Mononuclear cell (primary cell): ENCODE data around the gene TTLL3. TPM values are rescaled to one million over a fixed set of nuclear protein-coding genes. Genes with fewer than 3 reads are reported as not detected.
"Not testable (repeated sequence)": the region's sequence is repeated elsewhere in the genome, so short reads cannot be mapped to it uniquely, and the experiment has no call there.

Source experiments
- H3K27me3 ChIP-seq: 2 replicates; pipeline ENCODE4 v1.6.0; 2011; ENCODE audit warnings: low read length, control low read depth; ENCODE audit not compliant: insufficient read depth
- H3K4me1 ChIP-seq: 2 replicates; pipeline ENCODE4 v1.5.1; 2011; ENCODE audit warnings: mild to moderate bottlenecking, low read length, control low read depth; ENCODE audit not compliant: insufficient read depth
- H3K4me3 ChIP-seq: 2 replicates; pipeline ENCODE4 v1.5.1; 2011; ENCODE audit warnings: mild to moderate bottlenecking, low read length, moderate library complexity
- H3K9me3 ChIP-seq: 2 replicates; pipeline ENCODE4 v1.5.1; 2011; ENCODE audit warnings: low read depth, mild to moderate bottlenecking, control low read depth, low read length
- total RNA-seq: library from RNA; depleted of rRNA; stranded (reverse); fragments of >200 nt; gene quantifications from one replicate; pipeline ENCODE4 v1.2.3, GENCODE V29; 2012

TTLL3 gene
- total RNA-seq, 1 donor, result 44.6 TPM

DNA sequence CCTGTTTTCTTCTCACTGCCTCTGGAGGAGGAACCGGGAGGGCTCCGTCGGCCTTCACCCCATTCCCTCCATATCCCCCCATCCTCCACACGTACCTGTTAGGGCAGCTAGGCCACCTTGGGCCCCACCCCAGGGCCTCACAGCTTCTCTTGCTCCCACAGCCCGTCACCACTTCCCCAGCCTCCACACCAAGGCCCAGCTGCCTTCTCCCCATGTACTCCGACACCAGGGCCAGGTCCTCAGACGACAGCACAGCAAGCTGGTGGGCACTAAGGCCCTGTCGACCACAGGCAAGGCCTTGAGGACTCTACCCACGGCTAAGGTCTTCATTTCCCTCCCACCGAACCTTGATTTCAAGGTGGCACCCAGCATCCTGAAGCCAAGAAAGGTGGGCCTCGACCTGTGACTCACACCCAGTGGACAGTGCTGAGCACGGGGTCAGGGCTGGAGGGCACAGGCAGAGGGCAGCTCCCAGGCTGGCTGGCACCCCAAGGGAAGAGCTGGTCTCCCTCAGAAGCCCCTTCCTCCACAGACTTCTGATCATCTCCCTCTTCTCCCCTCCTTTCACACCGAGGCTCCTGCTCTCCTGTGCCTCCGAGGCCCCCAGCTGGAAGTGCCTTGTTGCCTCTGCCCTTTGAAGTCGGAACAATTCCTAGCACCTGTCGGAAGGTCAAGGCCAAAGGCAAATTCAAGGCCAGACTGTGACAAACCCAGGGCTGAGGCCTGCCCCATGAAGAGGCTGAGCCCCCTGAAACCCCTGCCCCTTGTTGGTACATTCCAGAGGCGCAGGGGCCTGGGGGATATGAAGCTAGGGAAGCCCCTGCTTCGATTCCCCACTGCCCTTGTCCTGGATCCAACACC is 24.7 kb downstream of the TTLL3 start:
- no peak overlapping the region for H3K4me3 ChIP-seq
- H3K27me3 ChIP-seq, result no peaks in the 10 kb centered on the region
- H3K4me1 ChIP-seq, result peaks cover 11% of the 10 kb centered on the region
- no peaks in the 10 kb centered on the region for H3K9me3 ChIP-seq

DNA sequence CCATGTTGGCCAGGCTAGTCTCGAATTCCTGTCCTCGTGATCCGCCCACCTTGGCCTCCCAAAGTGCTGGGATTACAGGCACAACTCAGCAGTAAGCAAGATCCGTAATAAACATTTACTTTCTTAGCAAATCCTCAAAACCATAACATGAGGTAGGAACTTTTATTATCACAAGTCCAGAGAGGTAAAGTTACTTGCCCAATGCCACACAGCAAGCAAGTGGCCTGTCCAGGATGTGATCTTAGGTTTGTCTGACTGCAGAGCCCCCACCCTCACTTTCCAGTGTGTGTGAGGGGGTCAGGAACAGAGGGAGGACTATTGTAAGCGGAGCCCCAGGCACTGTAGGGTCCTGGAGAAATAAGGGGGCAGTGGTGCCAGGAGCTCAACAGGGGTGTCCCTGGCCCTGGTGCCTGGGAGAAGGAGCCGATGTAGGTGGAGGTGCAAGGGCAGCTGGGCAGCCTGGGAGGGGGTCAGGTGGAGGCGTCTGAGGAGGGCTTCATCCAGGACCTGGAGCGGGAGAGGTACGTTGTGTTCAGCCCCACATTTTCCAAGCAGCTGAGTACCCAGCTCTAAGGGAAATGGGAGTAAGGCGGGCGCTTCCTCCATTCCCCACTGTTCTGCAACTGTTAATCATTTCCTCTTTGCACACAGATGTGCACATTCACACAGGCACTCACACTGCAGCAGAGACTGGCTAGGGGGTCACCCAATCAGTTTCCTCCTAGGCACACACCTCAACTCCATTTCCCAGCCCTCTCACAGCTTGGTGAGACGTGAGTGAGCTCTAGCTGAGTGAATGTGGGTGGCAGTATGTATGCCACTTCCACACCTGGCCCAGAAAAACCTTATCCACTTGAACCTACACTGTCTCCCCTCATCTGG is 27.9 kb downstream of the TTLL3 start:
- Histone ChIP-seq H3K27me3 (no peaks in the 10 kb centered on the region), H3K4me3 (no peak overlapping the region), H3K9me3 (no peaks in the 10 kb centered on the region), H3K4me1 (peaks cover 20% of the 10 kb centered on the region)

DNA sequence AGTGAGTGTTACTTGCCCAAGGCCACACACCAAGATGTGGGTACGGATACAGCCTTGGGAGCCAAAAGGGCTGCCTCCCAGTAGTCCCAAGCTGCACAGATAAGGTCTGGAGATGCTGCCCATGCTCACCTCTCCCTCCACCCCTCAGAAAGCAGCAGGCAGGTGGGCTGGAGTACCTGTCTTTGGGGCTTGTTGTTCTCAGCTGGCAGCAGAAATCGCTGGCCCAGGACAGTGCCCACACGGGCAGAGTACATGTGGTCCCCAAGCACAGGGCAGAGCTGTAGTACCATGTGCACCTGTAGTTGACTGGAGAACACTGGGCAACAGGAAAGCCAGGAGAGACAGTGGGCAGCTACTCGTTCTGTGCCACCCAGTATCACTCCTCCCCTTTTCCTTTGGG is 28.8 kb downstream of the TTLL3 start:
- Histone ChIP-seq H3K27me3 (no peaks in the 10 kb centered on the region), H3K9me3 (no peaks in the 10 kb centered on the region), H3K4me1 (peaks cover 25% of the 10 kb centered on the region), H3K4me3 (no peak overlapping the region)

DNA sequence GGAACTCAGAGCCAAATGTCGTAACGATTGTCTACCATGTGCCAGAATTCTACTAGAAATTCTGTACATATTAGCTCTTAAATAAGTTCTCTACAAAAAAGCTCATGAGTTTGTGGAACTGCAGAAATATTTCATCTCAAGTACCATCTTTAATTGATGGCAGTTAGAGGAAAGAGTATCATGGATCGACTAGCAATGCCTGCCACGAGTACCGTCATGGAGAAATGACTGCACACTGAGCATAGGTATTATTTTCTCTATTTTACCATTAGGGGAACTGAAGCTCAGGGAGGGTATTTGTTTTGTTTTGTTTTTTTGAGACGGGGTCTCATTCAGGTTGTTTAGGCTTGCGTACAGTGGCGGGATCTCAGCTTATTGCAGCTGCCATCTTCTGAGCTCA is 31.0 kb downstream of the TTLL3 start:
- H3K4me3 ChIP-seq, result no peak overlapping the region
- H3K27me3 ChIP-seq, result no peaks in the 10 kb centered on the region
- H3K4me1 ChIP-seq, result peaks cover 38% of the 10 kb centered on the region
- no peaks in the 10 kb centered on the region for H3K9me3 ChIP-seq

DNA sequence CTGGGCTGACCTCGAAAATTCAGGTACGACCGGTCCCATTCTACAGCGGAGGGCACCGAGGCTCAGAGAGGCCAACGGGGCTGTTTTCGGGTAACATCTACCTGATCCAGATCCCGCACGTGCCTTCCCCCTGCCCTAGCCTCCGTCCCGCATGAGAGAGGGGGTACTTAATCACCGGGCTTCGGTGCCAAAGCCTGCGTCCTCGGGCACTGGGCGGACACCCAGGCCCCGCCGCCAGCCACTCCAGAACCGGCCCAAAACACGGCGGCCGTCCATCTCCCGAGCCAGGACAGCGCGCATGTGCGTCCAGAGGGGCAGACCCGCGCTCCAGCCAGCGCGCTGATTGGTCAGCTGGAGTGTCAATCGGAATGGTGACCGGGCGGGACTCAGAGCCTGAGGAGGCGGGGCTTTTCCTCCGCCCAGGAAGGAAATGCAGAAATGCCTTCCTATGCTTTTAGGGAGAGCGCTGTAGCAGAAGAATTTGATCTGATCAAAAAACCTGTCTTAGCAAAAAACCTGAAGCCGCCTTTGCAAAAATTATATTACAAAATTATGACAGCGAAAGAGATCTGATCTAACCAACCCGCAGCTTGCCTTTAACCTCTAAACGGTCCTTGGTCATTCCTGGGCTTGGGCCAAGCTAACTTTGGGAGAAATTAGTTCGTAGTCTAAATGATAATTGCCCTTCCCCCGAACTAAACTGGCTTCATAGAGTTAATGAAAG is 33.8 kb downstream of the TTLL3 start, which contains the start of gene RPUSD3:
Gene RPUSD3 (minus strand): TSS at position 294 of the 724 bp plus-strand sequence. CDS start 18 bp downstream, at position 276.
- H3K4me3 ChIP-seq, result peak within 1 kb of the TSS; percentile 70
- no peaks in the 10 kb centered on the region for H3K9me3 ChIP-seq
- peaks cover 28% of the 10 kb centered on the region for H3K4me1 ChIP-seq

DNA sequence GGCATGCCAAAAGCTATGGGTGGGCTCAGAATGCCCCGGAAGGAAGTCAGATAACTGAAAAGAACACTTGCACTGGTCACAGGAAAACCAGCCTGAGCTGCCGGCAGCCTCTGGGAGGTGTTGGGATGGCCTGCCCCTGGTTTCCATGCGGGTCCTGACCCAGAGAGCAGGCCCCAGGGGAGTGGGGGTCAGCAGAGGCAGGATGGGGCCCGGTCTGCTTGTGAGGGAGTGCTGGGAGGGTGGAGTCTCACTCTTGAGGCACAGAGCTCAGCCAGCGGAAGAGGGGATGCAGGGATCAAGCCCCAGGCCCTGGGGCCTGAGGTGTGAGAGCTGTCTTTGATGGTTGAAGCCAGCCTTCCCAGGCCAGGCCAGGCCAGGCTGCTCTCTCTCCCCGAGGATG is 36.2 kb downstream of the TTLL3 start:
- Histone ChIP-seq H3K27me3 (no peaks in the 10 kb centered on the region), H3K9me3 (no peaks in the 10 kb centered on the region), H3K4me1 (peaks cover 28% of the 10 kb centered on the region), H3K4me3 (no peak overlapping the region)

More for the DNA sequence above, 33.8 kb downstream of the TTLL3 start, which contains the start of gene RPUSD3:
- no peaks in the 10 kb centered on the region for H3K27me3 ChIP-seq

DNA sequence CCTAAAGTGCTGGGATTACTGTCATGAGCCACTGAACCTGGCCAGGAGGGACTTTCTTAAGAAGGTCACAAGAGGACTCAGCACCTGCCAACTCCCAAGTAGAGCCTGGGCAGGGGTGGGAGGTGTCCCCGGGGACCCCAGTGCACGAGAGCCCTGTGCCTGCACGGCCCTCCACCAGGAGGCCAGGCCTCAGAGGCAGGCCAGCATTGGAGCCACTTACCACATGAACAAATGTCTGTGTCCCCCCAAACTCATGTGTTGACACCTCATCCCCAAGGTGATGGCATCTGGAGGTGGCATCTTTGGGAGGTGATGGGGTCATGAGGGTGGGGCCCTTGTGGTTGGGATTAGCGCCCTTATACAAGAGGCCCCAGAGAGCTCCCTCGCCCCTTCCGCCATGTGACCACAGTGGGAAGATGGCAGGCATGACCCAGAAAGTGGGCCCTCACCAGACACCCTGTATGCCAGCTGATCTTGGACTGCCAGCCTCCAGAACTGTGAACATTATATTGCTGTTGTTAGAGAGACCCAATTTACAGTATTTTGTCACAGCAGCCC is 36.9 kb downstream of the TTLL3 start:
- H3K27me3 ChIP-seq, result no peaks in the 10 kb centered on the region
- H3K4me3 ChIP-seq, result no peak overlapping the region
- H3K9me3 ChIP-seq, result no peaks in the 10 kb centered on the region
- H3K4me1 ChIP-seq, result peaks cover 28% of the 10 kb centered on the region

DNA sequence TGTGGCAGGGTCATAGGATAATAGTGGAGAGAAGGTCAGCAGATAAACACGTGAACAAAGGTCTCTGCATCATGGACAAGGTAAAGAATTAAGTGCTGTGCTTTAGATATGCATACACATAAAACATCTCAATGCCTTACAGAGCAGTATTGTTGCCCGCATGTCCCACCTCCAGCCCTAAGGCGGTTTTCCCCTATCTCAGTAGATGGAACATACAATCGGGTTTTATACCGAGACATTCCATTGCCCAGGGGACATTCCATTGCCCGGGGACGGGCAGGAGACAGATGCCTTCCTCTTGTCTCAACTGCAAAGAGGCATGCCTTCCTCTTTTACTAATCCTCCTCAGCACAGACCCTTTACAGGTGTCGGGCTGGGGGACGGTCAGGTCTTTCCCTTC is 37.8 kb downstream of the TTLL3 start:
- H3K4me3 ChIP-seq, H3K27me3 ChIP-seq, H3K9me3 ChIP-seq: not testable (repeated sequence)
- H3K4me1 ChIP-seq, result peaks cover 19% of the 10 kb centered on the region

DNA sequence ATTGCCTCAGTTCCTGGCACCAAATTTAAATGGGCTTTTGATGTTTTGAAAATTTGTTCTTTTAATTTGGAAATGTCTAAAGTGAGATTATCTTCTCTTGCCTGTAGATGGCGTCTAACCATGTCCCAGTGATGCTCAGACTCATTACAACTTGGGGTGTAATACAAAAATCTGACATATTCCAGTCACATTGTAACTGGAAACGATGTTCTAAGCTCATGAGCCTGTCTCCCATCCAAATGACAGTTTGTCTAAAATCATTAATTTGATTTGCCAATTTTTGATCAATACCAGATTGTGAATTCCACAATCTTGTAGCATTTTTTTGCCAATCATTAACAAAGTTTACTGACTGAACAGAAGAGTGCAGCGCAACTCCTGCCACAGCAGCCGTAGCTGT is 38.8 kb downstream of the TTLL3 start:
- not testable (repeated sequence) for H3K27me3 ChIP-seq, H3K4me3 ChIP-seq, H3K9me3 ChIP-seq
- H3K4me1 ChIP-seq, result peaks cover 13% of the 10 kb centered on the region

DNA sequence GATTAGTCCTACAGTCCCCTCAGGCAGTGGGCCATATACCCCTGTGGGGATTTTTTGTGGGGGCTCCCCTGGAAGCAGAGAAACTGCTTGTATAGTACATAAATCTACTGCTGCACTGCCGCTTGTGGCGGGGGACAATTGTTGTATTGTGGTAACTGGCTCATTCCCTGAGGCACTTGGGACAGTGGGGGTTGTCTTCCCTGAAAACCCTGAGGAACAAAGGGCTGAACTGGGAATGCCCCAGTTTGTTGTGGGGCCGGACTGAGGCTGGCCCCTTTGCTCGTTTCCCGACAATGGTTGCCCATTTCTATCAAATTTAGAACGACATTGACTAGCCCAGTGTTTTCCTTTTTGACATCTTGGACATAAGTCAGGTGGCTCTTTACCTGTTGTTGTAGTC is 41.3 kb downstream of the TTLL3 start:
- not testable (repeated sequence) for H3K9me3 ChIP-seq, H3K4me3 ChIP-seq, H3K27me3 ChIP-seq, H3K4me1 ChIP-seq

DNA sequence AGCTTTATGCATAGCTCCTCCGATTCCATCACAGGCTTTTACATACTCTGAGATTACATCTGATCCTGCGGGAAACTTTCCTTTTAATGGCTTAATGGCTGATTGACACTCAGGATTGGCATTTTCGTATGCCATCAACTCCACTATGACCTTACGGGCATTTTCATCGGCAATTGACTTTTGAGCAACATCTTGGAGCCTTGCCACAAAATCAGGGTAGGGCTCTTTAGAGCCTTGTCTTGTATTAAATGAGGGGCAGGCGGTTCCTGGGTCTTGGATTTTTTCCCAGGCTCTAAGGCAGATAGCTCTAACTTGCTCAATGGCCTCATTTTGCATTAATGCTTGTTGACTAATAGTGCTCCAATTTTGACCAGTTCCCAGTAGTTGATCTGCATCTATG is 41.9 kb downstream of the TTLL3 start:
- not testable (repeated sequence) for H3K4me1 ChIP-seq, H3K9me3 ChIP-seq, H3K4me3 ChIP-seq, H3K27me3 ChIP-seq

DNA sequence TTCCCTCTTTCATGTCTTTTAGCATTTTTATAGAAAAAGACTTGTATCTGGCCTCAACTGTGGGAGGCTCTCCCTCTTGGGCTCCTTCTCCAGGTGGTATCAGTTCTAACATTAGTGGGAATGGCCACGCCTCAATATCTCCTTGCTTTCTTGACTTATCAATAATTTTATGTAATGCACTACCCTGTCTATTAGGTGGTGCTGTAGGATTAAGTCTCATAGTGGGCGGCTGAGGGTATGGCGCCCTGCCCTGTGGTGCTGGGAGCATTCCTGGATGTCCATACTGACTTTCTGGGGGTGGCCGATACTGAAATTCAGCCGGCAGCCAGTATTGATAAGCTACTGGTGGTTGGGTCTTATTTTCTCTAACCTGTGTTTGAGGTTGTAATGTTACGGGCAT is 42.5 kb downstream of the TTLL3 start:
- H3K4me3 ChIP-seq, result no peak overlapping the region
- H3K27me3 ChIP-seq, result no peaks in the 10 kb centered on the region
- no peaks in the 10 kb centered on the region for H3K9me3 ChIP-seq
- no peaks in the 10 kb centered on the region for H3K4me1 ChIP-seq

DNA sequence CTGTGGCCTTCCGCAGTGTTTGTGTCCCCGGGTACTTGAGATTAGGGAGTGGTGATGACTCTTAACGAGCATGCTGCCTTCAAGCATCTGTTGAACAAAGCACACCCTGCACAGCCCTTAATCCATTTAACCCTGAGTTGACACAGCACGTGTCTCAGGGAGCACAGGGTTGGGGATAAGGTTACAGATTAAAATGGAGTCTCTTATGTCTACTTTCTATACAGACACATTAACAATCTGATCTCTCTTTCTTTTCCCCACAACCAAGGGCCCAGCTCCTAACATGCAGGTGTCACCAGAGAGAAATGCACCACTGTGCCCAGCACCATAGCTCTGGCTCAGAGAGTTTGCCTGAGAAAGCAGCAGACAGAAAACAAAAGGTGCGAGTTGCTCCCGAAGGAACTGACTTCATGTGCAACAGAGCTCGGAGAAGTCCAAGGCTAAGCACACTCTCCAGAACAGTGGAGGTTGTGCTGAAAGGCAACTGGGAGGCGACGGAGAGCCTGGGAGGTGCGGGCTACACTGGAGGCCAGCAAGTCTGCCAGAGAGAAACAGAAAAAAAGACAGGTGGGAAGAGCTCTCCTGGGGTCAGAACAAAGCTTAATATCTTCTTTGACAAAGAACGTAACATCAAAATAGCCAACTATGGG is 44.4 kb downstream of the TTLL3 start:
- H3K9me3 ChIP-seq, H3K4me3 ChIP-seq, H3K27me3 ChIP-seq, H3K4me1 ChIP-seq: not testable (repeated sequence)

DNA sequence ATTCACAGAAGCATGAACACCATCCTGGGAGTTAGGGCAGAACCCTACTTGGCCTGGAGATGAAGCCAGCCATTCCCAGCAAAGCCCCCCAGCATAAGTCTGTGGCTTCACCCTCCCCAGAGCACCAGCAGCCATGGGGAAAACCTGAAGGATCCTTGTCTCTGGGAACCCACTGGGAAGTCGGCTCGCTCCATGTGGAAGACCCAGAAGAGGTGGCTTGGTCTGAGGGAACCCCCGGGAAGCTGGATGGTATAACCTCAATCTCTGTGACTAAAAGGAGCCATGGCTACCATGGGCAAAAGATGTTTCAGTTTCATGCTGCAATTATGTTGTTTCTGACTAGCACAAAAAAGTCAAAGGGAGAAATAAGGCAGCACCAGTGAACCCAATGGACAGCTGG is 45.5 kb downstream of the TTLL3 start:
- H3K4me3 ChIP-seq, result no peak overlapping the region
- H3K27me3 ChIP-seq, result no peaks in the 10 kb centered on the region
- no peaks in the 10 kb centered on the region for H3K4me1 ChIP-seq
- no peaks in the 10 kb centered on the region for H3K9me3 ChIP-seq
